Stimulated activated CD4-positive, alpha-beta T cell treated with anti-CD3 and anti-CD28 coated beads, Interleukin-2, amount 100 ng/mL, for 48 hours (primary cell): ENCODE measurements around the gene SPAM1.
"Not testable (repeated sequence)": the region's sequence is repeated elsewhere in the genome, so short reads cannot be mapped to it uniquely, and the experiment has no call there.

Source experiments
- DNase-seq, 2 donors: peaks; one replicate each; pipeline ENCODE4 v3.0.0-alpha.2; 2020

SPAM1 gene

GRCh38 chr7:123958186-123958703 is 33.2 kb downstream of the SPAM1 start:
- DNase-seq = no peak

GRCh38 chr7:123961771-123962170 is 36.7 kb downstream of the SPAM1 start:
- no peak for DNase-seq

GRCh38 chr7:123966936-123967335 is 41.9 kb downstream of the SPAM1 start:
- DNase-seq = no peak

GRCh38 chr7:123972045-123972444 is 47.0 kb downstream of the SPAM1 start:
- no peak for DNase-seq

- DNase-seq = no peak
Observed at GRCh38 chr7:123972831-123973230, 47.8 kb downstream of the SPAM1 start.

GRCh38 chr7:123974326-123974908 is 49.4 kb downstream of the SPAM1 start:
- no peak for DNase-seq

- DNase-seq = no peak
Observed at GRCh38 chr7:123975084-123975483, 50.0 kb downstream of the SPAM1 start.

GRCh38 chr7:123977081-123977480 is 52.0 kb downstream of the SPAM1 start:
- DNase-seq = no peak

GRCh38 chr7:123979876-123980275 is 54.8 kb downstream of the SPAM1 start:
- no peak for DNase-seq

- DNase-seq = no peak
Observed at GRCh38 chr7:123987445-123987844, 62.4 kb downstream of the SPAM1 start.

GRCh38 chr7:123992913-123993518 is 68.0 kb downstream of the SPAM1 start:
- no peak for DNase-seq

- no peak for DNase-seq
Observed at GRCh38 chr7:123993996-123994395, 69.0 kb downstream of the SPAM1 start.

GRCh38 chr7:123994449-123994848 is 69.4 kb downstream of the SPAM1 start:
- no peak for DNase-seq

GRCh38 chr7:123995617-123996326 is 70.7 kb downstream of the SPAM1 start:
- DNase-seq = no peak

- no peak for DNase-seq
Observed at GRCh38 chr7:123996327-123996625, 71.2 kb downstream of the SPAM1 start.

- DNase-seq = no peak
Observed at GRCh38 chr7:123998921-123999320, 73.9 kb downstream of the SPAM1 start.

GRCh38 chr7:123999703-124000102 is 74.7 kb downstream of the SPAM1 start:
- no peak for DNase-seq

GRCh38 chr7:124008296-124008695 is 83.3 kb downstream of the SPAM1 start:
- DNase-seq = not testable (repeated sequence)

- DNase-seq = no peak
Observed at GRCh38 chr7:124009321-124009720, 84.3 kb downstream of the SPAM1 start.
